GM10266 (cell line): ENCODE data around the gene MACROD2.

Experiments
- DNase-seq: peaks from one replicate; pipeline ENCODE4 v3.0.0; 2012; ENCODE audit errors: extremely low spot score
- CTCF ChIP-seq: IDR thresholded peaks from 2 replicates; pipeline ENCODE4 v1.5.1; 2012; ENCODE audit warnings: mild to moderate bottlenecking, low read depth; ENCODE audit not compliant: control insufficient read depth, insufficient read depth; ENCODE audit errors: missing control alignments

The MACROD2 gene

DNA sequence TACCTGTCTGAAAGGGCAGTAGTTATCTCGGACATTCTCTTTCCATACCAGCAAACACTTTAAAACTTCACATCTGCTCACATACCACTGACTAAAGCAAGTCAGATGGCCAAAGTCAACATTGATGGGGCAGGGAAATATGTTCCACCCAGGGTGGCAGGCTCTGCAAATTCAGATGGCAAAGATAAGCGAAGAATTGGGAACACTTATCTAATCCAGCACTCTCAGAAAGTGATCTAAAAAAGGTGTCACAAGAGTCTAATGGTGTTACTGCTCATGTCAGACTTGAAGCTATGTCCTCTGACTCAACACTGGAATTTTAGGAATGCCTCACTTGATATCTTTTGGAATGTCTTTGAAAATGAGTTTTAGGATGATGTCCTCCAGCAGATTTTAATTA, 1491.7 kb downstream of the MACROD2 start:
- TF ChIP-seq CTCF, result no peak
- DNase-seq, result no peak

- DNase-seq, result no peak
- no peak for TF ChIP-seq CTCF
Observed at GRCh38 chr20:15487682-15488081, 1492.4 kb downstream of the MACROD2 start.

DNA sequence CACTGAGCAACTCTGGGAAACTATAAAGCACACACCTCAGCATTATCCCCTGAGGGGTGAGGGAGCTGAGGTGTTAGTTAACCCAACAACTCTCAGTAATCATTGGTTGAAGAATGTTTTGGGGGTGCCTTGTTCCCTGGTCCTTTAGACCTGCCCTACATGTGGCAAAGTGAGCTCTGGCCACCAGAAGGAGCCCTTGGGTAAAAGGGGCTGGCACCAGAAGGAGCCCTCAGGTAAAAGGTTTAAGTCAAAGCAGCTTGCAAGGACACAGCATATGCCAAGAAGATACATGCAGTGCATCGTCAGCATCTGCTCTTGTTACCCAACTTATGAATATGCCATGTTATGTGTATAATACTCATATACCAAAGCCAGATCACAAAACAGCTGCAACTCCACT, 1496.3 kb downstream of the MACROD2 start:
- TF ChIP-seq CTCF, result no peak
- no peak for DNase-seq

DNA sequence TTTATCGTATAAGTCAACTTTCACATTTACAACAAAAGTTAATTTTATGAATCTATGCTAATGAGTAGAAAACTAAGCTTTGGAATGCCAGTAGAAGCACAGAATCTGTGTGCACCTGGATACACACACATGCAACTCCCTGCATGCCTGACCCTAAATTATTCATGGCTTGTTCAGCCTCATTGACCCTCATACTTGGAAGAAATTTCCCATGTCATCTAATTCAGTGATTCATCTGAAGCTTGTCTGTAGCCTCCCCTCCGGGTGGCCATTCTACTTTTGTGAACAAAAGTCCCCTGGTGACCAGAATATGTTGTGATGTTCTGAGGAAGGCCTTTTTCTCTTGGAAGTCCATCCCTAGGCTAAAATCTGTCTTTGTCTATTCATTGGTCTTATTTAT, 1499.5 kb downstream of the MACROD2 start:
- no peak for TF ChIP-seq CTCF
- DNase-seq, result no peak

DNA sequence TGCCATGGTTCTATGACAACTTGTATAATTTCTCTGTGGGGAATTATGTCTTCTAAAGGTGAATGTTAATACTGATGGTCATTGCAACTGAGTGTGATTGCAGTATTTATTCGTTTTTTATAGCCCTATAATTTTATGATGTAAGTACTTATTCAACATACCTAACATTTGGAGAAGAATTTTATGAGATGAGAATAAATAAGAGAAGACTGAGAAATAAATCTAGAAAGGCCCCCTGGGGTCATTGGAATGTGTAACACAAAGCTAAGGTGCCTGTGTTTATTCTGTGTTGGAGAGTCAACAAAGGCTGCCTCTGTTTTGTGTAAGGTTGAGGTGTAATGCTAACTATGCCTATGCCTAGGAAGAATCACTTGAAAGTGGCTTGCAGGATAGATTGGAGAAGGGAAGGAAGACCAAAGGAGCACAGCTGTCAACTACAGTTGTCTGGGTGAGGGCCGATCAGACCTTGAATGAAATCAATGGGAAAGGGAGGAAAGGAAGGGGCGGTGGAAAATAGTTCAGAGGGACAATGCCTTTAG, 1501.3 kb downstream of the MACROD2 start:
- no peak for TF ChIP-seq CTCF
- DNase-seq, result no peak

GRCh38 chr20:15498926-15499325, 1503.6 kb downstream of the MACROD2 start:
- no peak for DNase-seq
- no peak for TF ChIP-seq CTCF

DNA sequence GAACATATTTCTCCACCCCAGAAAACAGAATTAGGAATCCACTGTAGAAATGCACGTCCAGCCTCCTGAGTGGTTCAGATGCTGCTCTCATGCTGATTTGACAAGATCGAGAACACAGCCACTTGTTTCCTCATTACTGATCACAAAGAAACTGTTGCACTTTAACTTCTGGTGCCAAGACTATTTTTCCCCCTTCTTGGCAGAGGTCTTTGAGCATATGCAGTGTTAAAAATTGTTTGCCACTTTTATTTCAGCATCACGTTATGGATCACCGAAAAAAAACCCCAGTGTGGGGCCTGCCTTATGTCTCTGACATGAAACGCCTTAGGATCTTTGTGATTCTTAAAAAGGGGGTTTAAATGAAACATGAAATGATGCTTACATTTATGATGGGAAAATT, 1511.0 kb downstream of the MACROD2 start:
- DNase-seq, result no peak
- no peak for TF ChIP-seq CTCF
